Measurements from ENCODE around the gene MYO1C.

GRCh38 chr17:1470071-1470754 is 22.3 kb downstream of the MYO1C start:
- TF ChIP-seq EP300 (IDR thresholded peaks at IDR 0.05; ENCODE audit: borderline replicate concordance) (no peak), CEBPB (IDR thresholded peaks at IDR 0.05) (no peak), TCF12 (IDR thresholded peaks at IDR 0.05; ENCODE audit: low read depth) (no peak), RAD21 (IDR thresholded peaks at IDR 0.05; ENCODE audit: low read depth) (no peak), TAF1 (IDR thresholded peaks at IDR 0.05; ENCODE audit: low read depth) (no peak), NFIC (IDR thresholded peaks at IDR 0.05) (no peak), EGR1 (IDR thresholded peaks at IDR 0.05) (no peak), USF1 (IDR thresholded peaks at IDR 0.05) (no peak), CREB1 (IDR thresholded peaks at IDR 0.05; ENCODE audit: low read depth) (no peak), YY1 (IDR thresholded peaks at IDR 0.05; ENCODE audit: low read depth) (no peak)
